PC-3 (cell line): ENCODE data around the gene TDRD12. TPM values are rescaled to one million over a fixed set of nuclear protein-coding genes. Genes with fewer than 3 reads are reported as not detected.

Experiments
- ATAC-seq: fragments of 200-7000 bp; cut with Tn5 transposase; 2 replicates; pipeline ENCODE4 v1.9.1; 2020; ENCODE audit warnings: mild to moderate bottlenecking, moderate library complexity
- BruUV-seq: library from RNA; stranded (reverse); fragments of 400-500 nt; replicated peaks from 2 replicates; lab custom pipeline; 2021; lab: Mats Ljungman, UMichigan
- CTCF ChIA-PET: fragments of 300-600 bp; sonication (Branson Sonifier 250); formaldehyde crosslinking; loops from one replicate; lab custom pipeline; 2022; ENCODE audit warnings: antibody characterized with exemption; lab: Charles Lee
- POLR2A ChIA-PET: fragments of 300-600 bp; sonication (Branson Sonifier 250); formaldehyde crosslinking; loops from one replicate; lab custom pipeline; 2022; ENCODE audit warnings: antibody characterized with exemption; ENCODE audit not compliant: unreplicated experiment; lab: Charles Lee
- DNase-seq: peaks from one replicate; pipeline ENCODE4 v3.0.0-alpha.2; 2015
- H2AFZ ChIP-seq: fragments of 300-600 bp; sonication (generic); 2 replicates; pipeline ENCODE4 v1.6.0; 2016; ENCODE audit warnings: antibody characterized with exemption, low read length
- H3F3A ChIP-seq: fragments of 300-600 bp; sonication (generic); one replicate; pipeline ENCODE4 v1.6.0; 2017; ENCODE audit warnings: antibody characterized with exemption, low read length, control low read depth, mild to moderate bottlenecking; ENCODE audit not compliant: unreplicated experiment
- H3K27ac ChIP-seq: fragments of 300-600 bp; sonication (generic); 2 replicates; pipeline ENCODE4 v1.5.1; 2016; ENCODE audit warnings: mild to moderate bottlenecking, low read length
- H3K27me3 ChIP-seq: fragments of 300-600 bp; sonication (generic); 2 replicates; pipeline ENCODE4 v1.6.1; 2016; ENCODE audit warnings: low read length, mixed read lengths
- H3K36me3 ChIP-seq: fragments of 300-600 bp; sonication (generic); 2 replicates; pipeline ENCODE4 v1.6.1; 2016; ENCODE audit warnings: low read depth, mixed run types, low read length, mixed read lengths
- H3K4me1 ChIP-seq: fragments of 300-600 bp; sonication (generic); 2 replicates; pipeline ENCODE4 v1.5.1; 2016; ENCODE audit warnings: low read length; ENCODE audit not compliant: insufficient read depth
- H3K4me2 ChIP-seq: fragments of 300-600 bp; sonication (generic); 2 replicates; pipeline ENCODE4 v1.6.0; 2016; ENCODE audit warnings: low read length
- H3K4me3 ChIP-seq: fragments of 300-600 bp; sonication (generic); 2 replicates; pipeline ENCODE4 v1.5.1; 2016; ENCODE audit warnings: mild to moderate bottlenecking, low read length, mixed read lengths
- H3K79me2 ChIP-seq: fragments of 300-600 bp; sonication (generic); 2 replicates; pipeline ENCODE4 v1.6.1; 2017; ENCODE audit warnings: low read length, mixed read lengths
- H3K9ac ChIP-seq: fragments of 300-600 bp; sonication (generic); 2 replicates; pipeline ENCODE4 v1.6.0; 2016; ENCODE audit warnings: mild to moderate bottlenecking, low read length
- H3K9me2 ChIP-seq: fragments of 300-600 bp; sonication (generic); replicated peaks from 2 replicates; pipeline ENCODE4 v1.6.1; 2016; ENCODE audit warnings: mixed run types, low read length, mixed read lengths
- H3K9me3 ChIP-seq: fragments of 300-600 bp; sonication (generic); 2 replicates; pipeline ENCODE4 v1.6.1; 2016; ENCODE audit warnings: low read length, mixed read lengths
- H4K20me1 ChIP-seq: fragments of 300-600 bp; sonication (generic); 2 replicates; pipeline ENCODE4 v1.6.1; 2016; ENCODE audit warnings: low read length, mixed read lengths
- EZH2 ChIP-seq: fragments of 300-600 bp; sonication (generic); IDR thresholded peaks from one replicate; pipeline ENCODE4 v1.6.1; 2017; ENCODE audit warnings: antibody characterized with exemption, mild to moderate bottlenecking, low read length; ENCODE audit not compliant: unreplicated experiment
- EZH2phosphoT487 ChIP-seq: fragments of 300-600 bp; sonication (generic); IDR thresholded peaks from 2 replicates; pipeline ENCODE4 v1.6.1; 2018; ENCODE audit warnings: mild to moderate bottlenecking, antibody characterized with exemption, low read length, borderline replicate concordance
- intact Hi-C: fragments of 100-400 bp; cut with micrococcal nuclease; formaldehyde crosslinking; loops from 2 replicates; pipeline ENCODE4 v1.9.0; 2023
- total RNA-seq: library from RNA; depleted of rRNA; stranded (reverse); fragments of >200 nt; gene quantifications from 2 replicates; pipeline ENCODE4 v1.2.3, GENCODE V29; 2014
- TF ChIP-seq, protein P1 (sequence below): fragments of 300-600 bp; sonication (generic); conservative IDR thresholded peaks from 2 replicates; pipeline ENCODE4 v1.5.1; 2017; ENCODE audit warnings: antibody characterized with exemption, low read depth, mild to moderate bottlenecking, low read length

TDRD12 gene
- total RNA-seq, 1 experiment from 2014 or later, result not detected

GRCh38 chr19:32859591-32859990 lies 140.0 kb downstream of the TDRD12 start:
- H3F3A ChIP-seq, result no peaks in the 10 kb centered on the region
- ChIA-PET POLR2A (no interaction called here), CTCF (no interaction called here)
- no peak overlapping the region for H3K27ac ChIP-seq
- no peak overlapping the region for H3K9ac ChIP-seq
- DNase-seq, result no peak
- H3K9me3 ChIP-seq, result no peaks in the 10 kb centered on the region
- no peak overlapping the region for H2AFZ ChIP-seq
- H3K27me3 ChIP-seq, result no peaks in the 10 kb centered on the region
- no peak for TF ChIP-seq EZH2
- TF ChIP-seq, protein P1, sequence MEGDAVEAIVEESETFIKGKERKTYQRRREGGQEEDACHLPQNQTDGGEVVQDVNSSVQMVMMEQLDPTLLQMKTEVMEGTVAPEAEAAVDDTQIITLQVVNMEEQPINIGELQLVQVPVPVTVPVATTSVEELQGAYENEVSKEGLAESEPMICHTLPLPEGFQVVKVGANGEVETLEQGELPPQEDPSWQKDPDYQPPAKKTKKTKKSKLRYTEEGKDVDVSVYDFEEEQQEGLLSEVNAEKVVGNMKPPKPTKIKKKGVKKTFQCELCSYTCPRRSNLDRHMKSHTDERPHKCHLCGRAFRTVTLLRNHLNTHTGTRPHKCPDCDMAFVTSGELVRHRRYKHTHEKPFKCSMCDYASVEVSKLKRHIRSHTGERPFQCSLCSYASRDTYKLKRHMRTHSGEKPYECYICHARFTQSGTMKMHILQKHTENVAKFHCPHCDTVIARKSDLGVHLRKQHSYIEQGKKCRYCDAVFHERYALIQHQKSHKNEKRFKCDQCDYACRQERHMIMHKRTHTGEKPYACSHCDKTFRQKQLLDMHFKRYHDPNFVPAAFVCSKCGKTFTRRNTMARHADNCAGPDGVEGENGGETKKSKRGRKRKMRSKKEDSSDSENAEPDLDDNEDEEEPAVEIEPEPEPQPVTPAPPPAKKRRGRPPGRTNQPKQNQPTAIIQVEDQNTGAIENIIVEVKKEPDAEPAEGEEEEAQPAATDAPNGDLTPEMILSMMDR, result no peak
- TF ChIP-seq EZH2phosphoT487, result no peak
- no peak overlapping the region for H3K4me3 ChIP-seq
- intact Hi-C loops, result no loop called here
- H3K9me2 ChIP-seq, result no peaks in the 10 kb centered on the region
- no peak for ATAC-seq
- no peaks in the 10 kb centered on the region for H3K4me1 ChIP-seq
- no peaks in the 10 kb centered on the region for H3K36me3 ChIP-seq
- H4K20me1 ChIP-seq, result no peaks in the 10 kb centered on the region
- no TSS peak for BruUV-seq
- no peaks in the 10 kb centered on the region for H3K79me2 ChIP-seq
- H3K4me2 ChIP-seq, result no peak overlapping the region

GRCh38 chr19:32861596-32861995 lies 142.0 kb downstream of the TDRD12 start:
- no peaks in the 10 kb centered on the region for H3K9me2 ChIP-seq
- no peaks in the 10 kb centered on the region for H3K4me1 ChIP-seq
- ATAC-seq (no peak), DNase-seq (no peak)
- H4K20me1 ChIP-seq, result no peaks in the 10 kb centered on the region
- ChIA-PET CTCF (no interaction called here), POLR2A (no interaction called here)
- intact Hi-C loops, result no loop called here
- H3K9me3 ChIP-seq, result no peaks in the 10 kb centered on the region
- no peaks in the 10 kb centered on the region for H3K27me3 ChIP-seq
- TF ChIP-seq EZH2 (no peak), EZH2phosphoT487 (no peak)
- TF ChIP-seq, protein P1, result no peak
- no peak overlapping the region for H3K27ac ChIP-seq
- no peaks in the 10 kb centered on the region for H3K36me3 ChIP-seq
- H3K4me2 ChIP-seq, result no peak overlapping the region
- H3K79me2 ChIP-seq, result no peaks in the 10 kb centered on the region
- H3F3A ChIP-seq, result no peaks in the 10 kb centered on the region
- no peak overlapping the region for H3K4me3 ChIP-seq
- no peak overlapping the region for H3K9ac ChIP-seq
- no peak overlapping the region for H2AFZ ChIP-seq
- BruUV-seq, result no TSS peak

DNA sequence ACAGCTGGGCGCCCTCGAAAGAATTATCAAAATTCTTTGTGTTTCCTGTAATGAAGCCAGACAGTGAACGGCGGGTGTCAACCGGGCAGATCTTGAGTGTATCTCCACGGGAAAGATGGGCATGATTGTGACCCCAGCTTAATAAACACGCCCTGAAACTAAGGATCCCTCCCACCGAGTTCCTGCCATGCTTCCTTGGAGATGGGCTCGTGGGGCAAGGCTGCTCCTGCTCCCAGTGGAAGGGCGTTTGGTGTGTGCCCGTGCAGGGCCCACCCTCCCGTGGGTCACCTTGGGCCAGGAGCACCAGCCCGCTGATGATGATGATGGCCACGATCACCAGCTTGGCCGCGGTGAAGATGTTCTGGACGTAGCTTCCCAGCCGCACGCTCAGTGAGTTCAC lies 142.6 kb downstream of the TDRD12 start:
- no TSS peak for BruUV-seq
- Histone ChIP-seq H3K4me2 (no peak overlapping the region), H3K27me3 (no peaks in the 10 kb centered on the region), H3K79me2 (no peaks in the 10 kb centered on the region), H3K4me3 (no peak overlapping the region), H3K9me3 (no peaks in the 10 kb centered on the region), H4K20me1 (no peaks in the 10 kb centered on the region), H3K9ac (no peak overlapping the region), H3K4me1 (no peaks in the 10 kb centered on the region), H3K27ac (no peak overlapping the region), H3F3A (no peaks in the 10 kb centered on the region), H2AFZ (no peak overlapping the region), H3K36me3 (no peaks in the 10 kb centered on the region), H3K9me2 (no peaks in the 10 kb centered on the region)
- ATAC-seq (no peak), DNase-seq (no peak)
- TF ChIP-seq, protein P1, result no peak
- TF ChIP-seq EZH2phosphoT487, result no peak
- TF ChIP-seq EZH2, result no peak
- CTCF ChIA-PET, result no interaction called here
- POLR2A ChIA-PET, result no interaction called here
- intact Hi-C loops, result no loop called here
